Effector CD4-positive, alpha-beta T cell (primary cell): ENCODE data around the gene DCUN1D2.

ENCODE experiments used
- DNase-seq: peaks from one replicate; pipeline ENCODE4 v3.0.0-alpha.2; 2020

Gene DCUN1D2

DNA sequence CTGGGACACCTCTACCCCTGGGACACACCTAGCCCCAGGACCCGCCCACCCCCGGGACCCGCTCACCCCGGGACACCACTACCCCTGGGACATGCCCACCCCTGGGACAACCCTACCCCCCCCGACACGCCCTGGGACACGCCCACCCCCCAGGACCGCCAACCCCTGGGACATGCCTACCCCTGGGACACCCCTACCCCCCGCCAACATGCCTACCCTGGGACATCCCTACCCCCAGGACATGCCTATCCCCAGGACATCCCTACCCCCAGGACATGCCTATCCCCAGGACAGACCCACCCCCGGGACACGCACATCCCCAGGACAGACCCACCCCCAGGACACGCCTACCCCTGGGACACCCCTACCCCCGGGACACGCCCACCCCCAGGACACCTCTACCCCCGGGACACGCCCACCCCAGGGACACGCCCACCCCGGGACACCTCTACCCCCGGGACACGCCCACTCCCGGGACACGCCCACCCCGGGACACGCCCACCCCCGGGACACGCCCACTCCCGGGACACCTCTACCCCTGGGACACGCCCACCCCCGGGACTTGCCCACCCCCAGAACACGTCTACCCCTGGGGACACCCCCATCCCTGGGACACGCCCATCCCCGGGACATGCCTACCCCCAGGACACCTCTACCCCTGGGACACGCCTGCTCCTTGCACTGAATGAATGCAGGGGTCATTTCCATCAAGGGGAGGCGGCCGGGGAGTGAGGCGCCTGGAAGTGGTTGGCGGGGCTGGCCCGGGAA is 69.5 kb downstream of the DCUN1D2 start:
- no peak for DNase-seq

DNA sequence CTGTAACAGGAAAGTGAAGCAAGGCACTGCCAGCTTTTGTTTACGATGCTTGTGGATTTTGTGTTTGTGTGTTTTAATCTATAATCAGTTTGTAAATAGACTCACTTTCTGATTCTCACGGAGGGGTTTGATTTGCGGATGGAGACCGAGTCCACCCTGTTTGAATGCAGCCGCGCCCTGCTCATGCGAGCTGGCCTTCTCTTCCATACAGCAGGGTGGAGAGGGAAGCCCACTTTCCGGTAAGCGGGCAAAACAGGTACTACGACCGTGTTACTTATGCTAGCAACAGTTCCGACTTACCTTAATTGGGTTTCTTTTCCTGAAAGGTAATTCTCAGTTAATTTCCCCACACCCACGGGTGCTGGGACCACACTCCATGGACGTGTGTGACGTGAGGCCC is 70.3 kb downstream of the DCUN1D2 start:
- no peak for DNase-seq

DNA sequence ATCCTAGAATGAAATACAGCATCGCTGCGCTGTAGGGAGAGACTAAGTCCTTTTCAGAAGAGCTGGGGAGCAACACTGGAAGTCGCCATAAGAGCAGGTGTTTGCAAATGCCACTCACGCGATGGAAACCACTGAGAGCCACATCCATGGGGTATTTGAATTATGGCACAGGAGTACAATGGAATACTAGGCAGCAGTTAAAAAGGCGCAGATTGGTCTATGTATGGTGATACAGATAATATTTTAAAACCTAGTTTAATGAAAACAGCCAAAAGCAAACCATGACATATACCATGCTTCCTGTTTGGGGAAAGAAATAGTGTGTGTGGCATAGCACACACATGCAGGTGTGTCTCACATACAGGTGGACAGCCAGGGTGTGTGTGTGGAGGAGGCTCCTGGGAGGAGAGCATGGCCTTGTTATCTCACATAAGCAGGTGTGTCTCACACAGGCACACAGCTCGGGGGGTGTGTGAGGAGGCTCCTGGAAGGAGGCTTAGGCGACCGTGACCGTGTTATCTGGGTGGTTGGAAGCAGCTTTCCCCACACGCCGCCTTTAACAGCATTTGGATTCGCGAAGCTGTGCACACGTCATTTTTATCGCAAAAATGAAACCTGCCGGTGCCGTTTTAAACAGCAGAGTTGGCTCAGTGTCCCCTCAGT is 70.8 kb downstream of the DCUN1D2 start:
- no peak for DNase-seq

DNA sequence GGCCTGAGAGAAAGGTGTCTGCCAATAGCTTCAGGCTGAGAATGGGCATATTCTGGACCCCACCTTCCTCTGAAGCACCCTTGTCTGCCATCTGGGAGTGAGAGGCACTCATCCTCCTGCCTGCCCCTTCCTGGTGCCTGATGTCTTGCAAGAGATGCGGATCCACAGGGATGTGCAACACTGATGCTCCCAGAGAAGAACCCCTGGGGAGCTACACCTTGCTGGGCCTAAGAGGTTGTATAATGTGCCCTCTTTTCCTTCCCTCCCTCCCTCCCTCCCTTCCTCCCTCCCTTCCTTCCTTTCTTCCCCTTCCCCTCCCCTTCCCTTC is 71.8 kb downstream of the DCUN1D2 start:
- DNase-seq, result no peak

DNA sequence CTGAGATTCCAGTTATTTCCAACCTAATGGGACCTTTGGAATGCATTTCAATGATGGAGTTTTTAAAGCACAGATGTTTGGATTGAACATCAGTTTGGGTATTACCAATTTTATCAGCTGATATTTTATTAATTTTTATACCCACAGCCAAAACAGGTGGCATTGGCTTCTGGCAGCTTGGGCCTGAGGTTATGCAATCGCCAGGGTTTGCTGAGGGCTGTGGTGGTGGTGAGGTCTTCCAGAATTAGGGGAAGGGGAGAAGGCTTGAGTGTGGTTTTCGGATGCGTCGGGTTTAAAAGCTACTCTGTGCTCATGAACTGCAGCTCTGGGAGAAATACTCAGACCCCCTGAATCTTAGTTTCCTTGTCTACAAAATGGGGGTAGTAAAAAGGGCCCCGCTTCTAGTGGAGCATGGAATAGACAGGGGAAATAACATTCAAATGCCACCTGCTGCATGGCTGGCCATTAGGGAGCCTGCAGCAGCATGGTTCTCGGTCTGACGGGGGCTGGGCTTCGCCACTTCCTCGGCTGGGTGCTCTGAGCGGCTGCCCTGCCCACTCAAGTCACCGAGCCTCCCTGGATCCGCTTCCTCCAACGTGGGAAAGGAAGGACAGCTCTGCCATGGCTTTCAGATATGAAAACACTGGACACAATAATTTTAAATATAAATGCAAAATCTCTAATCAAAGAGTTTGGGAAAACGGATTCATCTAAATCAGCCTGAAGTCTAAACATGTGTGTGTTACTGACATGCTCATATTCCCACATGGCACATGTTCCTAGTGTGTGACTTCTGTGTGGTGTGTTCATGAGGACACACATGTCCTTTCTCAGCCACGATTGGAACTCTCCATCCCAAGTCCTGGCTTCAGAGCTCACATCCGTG is 72.4 kb downstream of the DCUN1D2 start:
- no peak for DNase-seq

DNA sequence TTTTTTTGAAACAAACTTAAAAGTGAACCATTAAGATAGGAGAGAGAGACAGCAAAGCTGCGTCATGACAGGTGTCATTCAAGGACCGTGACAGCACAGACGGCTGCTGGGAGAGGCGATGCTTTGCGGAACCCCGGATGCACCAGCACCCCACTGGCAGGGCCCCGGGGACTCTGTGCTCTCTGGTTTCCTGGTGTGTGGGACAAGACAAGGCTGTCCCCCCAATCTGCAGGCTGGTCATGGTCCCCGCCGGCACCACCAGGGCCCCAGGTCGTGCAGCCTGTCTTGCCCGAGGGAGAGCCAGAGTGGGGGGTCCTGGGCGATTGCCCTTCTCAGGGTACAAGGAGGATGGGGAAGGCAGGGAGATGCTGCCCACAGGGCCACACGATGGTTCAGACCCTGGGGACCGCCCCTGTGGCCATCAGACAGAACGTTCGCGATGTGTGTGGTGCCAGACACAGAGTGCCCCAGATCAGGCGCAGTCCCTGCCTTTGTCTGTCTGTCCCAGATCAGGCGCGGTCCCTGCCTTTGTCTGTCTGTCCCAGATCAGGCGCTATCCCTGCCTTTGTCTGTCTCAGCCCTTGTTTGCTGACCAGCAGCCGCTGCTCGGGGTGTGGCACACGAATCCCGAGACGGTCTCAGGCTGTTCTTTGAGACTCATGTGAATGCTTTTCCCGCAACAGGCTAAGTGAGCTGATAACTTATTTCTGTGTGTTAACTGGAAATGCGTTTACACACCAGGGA is 73.3 kb downstream of the DCUN1D2 start:
- no peak for DNase-seq

DNA sequence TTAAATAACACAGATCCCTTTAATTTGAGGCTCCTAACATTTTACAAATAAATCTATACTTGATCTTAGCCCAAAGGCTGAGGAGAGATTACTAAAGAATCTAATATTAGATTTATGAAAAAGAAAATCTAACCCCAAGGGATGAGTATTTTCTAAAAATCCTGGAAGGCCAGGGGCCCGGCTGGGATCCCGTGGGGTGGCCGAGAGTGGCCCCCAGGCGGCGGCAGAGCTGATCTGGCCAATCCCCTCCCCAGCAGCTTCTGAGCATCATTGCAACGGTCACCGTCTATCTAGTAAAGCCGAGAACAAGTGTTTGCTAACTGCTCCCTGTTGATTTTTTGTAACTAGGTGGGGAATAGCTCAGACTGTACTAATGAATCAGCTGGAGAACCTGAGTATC is 74.7 kb downstream of the DCUN1D2 start:
- no peak for DNase-seq

DNA sequence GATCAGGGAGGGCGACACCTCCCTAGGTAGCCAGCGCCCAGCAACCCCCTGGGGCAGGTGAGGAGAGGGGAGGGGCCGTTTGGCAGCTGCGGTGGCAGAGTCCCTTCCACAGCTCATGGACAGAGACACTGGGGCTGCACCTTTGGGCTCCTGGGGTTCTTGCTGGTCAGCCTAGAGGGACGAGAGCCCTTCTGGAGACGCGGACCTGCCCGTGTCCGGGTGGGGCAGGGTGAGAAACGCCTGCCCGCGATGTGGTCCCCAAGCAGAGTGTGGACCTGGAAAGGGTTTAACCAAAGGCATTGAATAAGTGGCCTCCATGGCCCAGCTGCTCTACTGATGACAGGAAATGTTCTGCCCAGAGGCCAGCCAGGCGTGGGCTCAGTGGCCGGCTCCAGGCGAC is 75.5 kb downstream of the DCUN1D2 start:
- no peak for DNase-seq

DNA sequence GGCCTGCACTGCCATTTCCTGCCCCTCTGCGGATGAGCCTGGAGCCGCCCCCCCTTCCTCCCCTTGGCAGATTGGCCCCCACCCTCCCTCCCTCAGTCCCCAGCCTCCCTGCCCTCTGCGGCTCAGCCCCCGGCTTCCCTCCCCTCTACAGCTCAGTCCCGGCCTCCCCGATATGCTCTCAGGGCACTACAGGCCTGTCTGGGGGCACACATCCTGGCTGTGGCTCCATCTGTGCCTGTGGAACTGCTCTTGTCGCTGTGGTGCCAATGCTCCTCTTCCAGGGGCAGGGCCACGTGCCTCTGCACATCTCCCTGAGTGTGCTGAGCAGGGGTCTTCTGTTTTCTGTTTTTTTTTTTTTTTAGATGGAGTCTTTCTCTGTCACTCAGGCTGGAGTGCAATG is 76.2 kb downstream of the DCUN1D2 start:
- no peak for DNase-seq

DNA sequence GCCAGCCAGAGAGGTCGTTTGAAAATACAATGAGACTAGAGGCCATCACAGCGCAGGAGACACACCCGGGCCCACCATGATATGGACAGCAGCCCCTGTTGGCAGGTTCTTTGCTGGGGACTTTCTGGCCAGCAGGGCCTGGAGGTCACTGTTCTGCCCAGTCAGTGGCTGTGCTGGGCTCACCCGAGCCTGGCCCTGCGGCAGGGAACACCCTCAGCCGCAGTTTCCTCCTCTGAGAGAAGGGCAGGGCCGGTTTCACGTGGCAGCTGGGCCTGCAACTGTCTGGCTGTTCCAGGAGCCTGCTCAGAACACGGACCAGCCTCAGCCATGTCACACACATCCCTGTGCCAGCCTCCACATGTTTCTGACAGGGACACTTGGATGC is 76.6 kb downstream of the DCUN1D2 start:
- no peak for DNase-seq

DNA sequence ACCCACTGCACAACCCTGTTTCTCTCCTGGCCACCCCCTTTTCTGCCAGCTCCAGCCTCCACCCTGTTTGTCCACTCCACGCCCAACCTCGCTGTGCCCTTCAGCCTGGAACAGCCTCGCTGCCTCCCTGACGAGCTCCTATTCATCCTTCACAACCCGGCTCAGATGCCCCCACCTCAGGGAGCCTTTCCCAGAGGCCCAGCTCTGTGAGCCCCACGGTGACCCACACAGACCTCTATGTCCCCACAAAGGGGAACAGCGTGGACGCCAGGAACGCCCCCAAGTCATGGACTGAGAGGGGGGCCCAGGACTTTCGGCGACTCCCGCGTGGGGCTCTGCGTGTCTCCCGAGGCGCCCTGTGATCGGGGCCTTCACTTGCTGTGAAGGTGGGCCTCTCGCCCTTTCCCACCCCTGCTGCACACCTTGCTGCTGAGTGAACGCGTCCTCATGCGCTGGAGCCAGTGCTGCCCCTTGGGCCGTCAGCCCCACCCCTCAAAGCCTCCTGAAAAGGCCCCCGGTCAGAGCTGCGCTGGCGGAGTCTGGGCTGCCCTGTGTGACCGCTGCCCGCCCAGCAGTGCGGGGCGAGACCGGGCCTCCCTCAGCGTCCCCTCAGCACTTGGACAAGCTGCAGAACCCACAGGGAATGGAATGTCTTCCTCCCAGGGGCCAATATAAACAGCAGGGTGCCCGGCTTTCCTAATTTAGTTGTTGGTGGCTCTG is 77.2 kb downstream of the DCUN1D2 start:
- DNase-seq, result no peak

DNA sequence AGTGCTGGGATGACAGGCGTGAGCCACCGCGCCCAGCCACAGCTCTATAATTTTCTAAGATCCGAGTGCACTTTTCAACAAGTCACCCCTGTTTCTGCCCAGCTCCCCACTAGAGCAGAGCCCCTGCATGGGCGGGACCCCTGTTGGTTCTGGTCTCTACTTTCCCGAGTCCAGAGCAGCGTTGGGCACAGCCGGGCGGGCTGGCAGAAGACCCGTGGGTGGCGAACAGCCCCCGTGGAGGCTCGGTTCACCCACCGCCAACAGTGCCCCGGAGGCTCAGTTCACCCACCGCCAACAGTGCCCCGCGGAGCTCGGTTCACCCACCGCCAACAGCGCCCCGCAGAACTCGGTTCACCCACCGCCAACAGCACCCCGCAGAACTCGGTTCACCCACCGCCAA is 78.1 kb downstream of the DCUN1D2 start:
- no peak for DNase-seq

DNA sequence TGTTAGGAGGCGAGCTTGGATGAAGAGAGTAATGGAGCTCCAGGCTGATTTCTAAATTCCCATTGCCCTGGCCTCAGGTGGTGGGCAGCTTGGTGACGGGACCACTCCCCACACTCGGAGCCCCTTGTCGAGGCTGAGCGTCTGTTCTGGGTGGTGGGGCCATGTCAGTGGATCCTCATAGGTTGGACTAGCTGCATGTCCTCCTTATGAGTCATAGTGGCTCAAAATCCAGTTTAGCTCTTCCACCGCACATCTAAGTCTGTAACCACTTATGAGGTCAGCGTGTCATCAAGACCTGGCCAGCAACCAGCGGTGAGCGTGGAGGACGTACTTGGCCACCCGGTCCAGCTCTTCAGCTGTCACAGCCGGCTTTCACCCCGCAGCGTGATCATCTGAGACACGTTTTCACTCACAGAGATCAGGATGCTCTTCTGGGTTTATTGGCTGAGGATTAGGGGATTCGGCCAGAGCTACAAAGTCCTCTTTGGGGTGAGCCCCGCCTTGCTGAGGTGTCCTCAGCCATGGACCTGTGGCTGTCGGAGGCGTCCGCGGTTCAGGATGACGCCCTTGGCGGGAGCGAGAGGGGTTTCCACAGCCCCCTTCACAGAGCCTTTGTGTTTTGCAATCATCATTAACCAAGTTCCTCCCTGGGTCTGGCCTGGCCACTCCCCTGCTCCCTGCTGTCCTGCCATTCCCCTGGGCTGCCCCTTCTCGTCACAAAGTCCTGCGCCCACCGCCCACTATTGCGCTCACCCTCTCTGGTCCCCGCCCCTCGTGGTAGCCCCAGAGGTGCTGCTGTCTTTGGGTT is 79.1 kb downstream of the DCUN1D2 start:
- no peak for DNase-seq

DNA sequence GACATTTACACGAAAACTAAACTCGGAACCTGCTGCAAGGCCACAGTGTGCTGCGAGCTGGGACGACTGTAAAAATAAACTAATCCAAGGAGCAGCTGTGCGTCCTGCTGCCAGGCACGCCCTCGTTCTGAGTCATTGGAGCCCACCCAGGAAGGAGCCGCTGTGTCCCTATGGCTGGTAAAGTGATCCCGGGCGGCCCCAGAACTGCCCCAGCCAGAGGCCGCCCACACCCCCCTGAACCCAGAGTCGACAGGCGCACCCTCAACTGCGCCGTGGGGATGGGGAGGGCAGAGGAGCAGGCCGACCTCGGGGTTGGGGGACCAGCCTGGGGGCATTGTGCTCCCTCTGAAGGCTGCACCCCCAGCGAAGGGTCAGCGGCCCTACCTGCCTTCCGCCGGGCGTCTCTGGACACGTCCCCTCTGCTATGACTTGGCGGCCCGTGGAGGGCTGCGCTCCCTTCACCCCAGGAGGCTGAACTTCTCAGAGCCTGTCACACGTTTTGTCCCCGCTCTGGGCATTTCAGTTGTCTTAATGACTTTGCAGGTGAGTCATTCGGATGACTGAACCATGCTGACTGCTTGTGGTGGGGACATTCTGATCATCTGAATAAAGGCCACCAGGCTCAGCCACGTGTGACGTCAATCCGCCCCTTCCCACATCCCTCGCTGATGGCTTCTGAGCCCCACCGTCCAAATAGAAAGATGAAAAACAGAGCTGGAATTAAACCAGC is 79.9 kb downstream of the DCUN1D2 start:
- DNase-seq, result no peak

DNA sequence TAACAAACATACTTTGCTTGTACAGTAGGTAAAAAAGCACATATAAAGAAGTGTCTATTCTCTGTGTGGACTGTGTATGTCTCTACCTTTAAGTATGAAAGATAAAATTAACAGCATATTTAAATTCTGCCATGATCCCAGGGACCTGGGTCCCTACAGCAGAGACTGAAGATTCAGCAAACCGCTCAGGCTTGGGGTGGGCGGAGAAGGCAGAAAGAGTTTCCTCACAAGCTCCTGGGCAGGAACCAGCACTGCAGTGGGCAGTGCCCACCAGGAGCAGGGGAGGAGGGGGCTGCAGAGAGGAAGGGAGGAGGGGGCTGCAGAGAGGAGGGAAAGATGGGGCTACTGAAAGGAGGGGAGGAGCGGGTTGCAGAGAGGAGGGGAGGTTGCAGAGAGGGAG is 81.9 kb downstream of the DCUN1D2 start:
- no peak for DNase-seq

DNA sequence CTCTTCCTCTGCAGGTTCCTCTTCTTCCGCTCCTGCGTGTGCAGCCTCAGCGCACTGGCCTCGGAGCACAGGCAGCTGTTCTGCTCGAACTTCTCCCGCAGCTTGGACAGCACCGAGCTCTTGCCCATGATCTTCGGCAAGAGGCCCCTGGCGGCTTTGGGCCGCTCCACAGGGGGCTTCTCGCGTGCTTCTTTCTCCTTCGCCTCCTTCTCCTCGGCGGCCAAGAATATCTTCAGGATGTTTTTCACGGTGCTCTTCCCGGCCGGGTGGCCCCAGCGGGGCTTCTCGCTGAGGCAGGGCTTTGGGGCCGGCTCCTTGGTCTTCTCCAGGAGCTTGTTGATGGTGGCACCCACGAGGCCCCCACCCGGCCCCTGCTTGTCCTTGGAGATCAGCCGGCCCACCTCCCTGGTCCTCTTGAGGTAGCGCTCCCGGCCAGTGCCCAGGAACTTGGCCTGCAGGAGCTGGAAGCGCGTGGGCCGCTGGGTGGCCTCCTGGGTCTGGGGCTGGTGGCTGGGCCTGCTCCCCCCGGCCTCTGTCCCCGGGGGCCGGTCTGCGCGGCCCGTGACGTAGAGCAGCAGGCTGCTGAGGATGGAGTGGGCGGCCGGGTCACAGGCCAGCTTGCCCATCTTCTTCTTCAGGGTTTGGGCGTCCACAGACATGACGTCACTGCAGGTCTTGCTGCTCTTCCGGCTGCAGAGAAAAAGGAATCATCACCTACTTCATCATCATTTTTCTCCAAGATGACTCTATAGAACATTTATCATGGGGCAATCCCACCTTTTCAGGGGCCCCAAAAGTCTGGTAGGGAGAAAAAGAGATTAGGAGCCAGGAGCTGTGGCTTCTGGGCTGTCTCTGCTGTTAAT is 82.7 kb downstream of the DCUN1D2 start:
- no peak for DNase-seq

DNA sequence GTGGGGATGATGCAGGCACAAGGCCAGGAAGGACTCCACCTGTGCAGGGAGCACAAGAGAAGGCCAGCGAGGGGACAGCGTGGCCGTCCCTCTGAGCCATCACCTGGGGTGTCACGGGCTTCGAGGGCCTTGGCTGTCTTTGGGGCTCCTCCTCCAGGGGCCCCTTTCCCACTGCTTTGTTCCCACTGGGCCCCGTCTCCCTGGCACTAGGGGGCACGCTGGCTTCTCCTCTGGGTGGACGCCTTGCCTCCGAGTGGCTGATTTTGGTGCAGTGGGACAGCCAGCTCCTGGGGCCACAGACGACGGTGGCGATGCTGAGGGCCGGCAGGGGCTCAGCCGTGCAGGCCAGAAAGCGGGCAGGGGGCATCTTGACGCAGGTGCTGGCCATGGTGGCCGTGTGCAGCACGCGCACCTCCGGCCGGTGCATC is 83.4 kb downstream of the DCUN1D2 start:
- DNase-seq, result no peak

DNA sequence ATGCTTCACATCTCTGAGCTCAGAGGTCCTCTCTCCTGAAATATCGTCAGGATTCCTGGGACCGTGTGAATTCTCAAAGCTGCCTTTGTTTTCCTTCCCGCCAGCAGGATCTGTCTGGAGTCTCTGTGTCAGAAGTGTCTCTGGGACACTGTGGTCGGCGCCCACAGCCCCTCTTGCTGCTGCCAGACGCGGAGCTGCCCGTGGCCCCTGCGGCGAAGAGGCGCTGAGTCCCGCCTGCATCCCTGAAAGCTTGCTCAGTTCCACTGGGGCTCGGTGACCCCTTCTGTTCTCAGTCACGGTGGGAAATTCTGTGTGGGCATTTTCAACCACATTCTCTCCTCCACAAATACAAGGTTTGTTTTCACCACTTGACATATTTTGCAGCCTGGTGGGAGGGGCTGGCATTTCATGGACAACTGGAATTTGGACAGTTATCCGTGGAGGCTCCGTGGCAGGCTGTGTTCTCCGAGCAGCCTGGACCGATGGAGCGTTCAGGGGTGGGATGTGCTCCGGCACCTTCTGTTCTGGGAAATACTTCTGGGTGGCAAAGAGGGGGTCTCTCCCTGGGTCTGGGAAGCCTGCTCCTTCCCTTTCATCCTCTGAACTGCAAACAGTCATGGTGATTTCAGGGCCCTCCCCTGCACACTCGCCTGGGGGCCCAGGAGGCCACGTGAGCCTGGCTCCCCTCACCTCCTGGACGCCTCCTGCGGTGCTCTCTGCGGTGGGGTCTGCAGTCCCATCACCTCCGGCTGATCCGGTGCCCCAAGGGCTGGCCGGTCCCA is 84.0 kb downstream of the DCUN1D2 start:
- DNase-seq, result no peak
